Liver (tissue), 9 donors: ENCODE measurements around the gene TCF7L2. TPM values are rescaled to one million over a fixed set of nuclear protein-coding genes. Genes with fewer than 3 reads are reported as not detected.

Experiments used
- DNase-seq: peaks from one replicate; pipeline ENCODE4 v3.0.0-alpha.2; 2017; ENCODE audit warnings: low spot score
- H3K27ac ChIP-seq, 2 donors: one replicate each; pipeline ENCODE4 v1.7.0; 2013; ENCODE audit warnings: inconsistent platforms in 2 of 2, low read length in 2 of 2, control low read depth in 1 of 2, low read depth in 1 of 2, mild to moderate bottlenecking in 1 of 2
- H3K27me3 ChIP-seq, 4 donors: one replicate each; pipeline versions ENCODE4 v1.6.1 to v1.7.0; 2013; ENCODE audit warnings: low read length in 3 of 4, inconsistent platforms in 1 of 4, mild to moderate bottlenecking in 1 of 4, moderate library complexity in 1 of 4; ENCODE audit not compliant: control insufficient read depth in 4 of 4, insufficient read depth in 4 of 4
- H3K36me3 ChIP-seq, 4 donors: one replicate each; pipeline versions ENCODE4 v1.6.1 to v1.7.0; 2013; ENCODE audit warnings: low read length in 3 of 4, mild to moderate bottlenecking in 3 of 4, low read depth in 1 of 4, moderate library complexity in 1 of 4; ENCODE audit not compliant: control insufficient read depth in 4 of 4, insufficient read depth in 3 of 4
- H3K4me1 ChIP-seq, 4 donors: one replicate each; pipeline versions ENCODE4 v1.6.1 to v1.7.0; 2013; ENCODE audit warnings: low read length in 3 of 4, mild to moderate bottlenecking in 3 of 4, moderate library complexity in 1 of 4; ENCODE audit not compliant: control insufficient read depth in 4 of 4, insufficient read depth in 4 of 4
- H3K4me3 ChIP-seq, 3 donors: one replicate each; pipeline versions ENCODE4 v1.6.1 to v1.7.0; 2013; ENCODE audit warnings: low read length in 3 of 3, control low read depth in 1 of 3, low read depth in 1 of 3, mild to moderate bottlenecking in 1 of 3
- H3K9ac ChIP-seq, 2 donors: one replicate each; pipeline ENCODE4 v1.7.0; 2013; ENCODE audit warnings: low read length in 2 of 2, mild to moderate bottlenecking in 2 of 2, moderate library complexity in 2 of 2, control low read depth in 1 of 2, low read depth in 1 of 2
- H3K9me3 ChIP-seq, 4 donors: one replicate each; pipeline versions ENCODE4 v1.6.1 to v1.7.0; 2013; ENCODE audit warnings: low read length in 3 of 4; ENCODE audit not compliant: control insufficient read depth in 4 of 4
- ATF3 ChIP-seq: IDR thresholded peaks from 2 replicates; pipeline ENCODE4 v1.6.1; 2016; ENCODE audit warnings: antibody characterized with exemption
- EGR1 ChIP-seq, 2 donors: IDR thresholded peaks; 2 replicates each; pipeline ENCODE4 v1.6.1; 2016 to 2018; ENCODE audit warnings: antibody characterized with exemption in 2 of 2, low read depth in 2 of 2
- FOXA1 ChIP-seq: IDR thresholded peaks from 2 replicates; pipeline ENCODE4 v1.6.1; 2016; ENCODE audit warnings: antibody characterized with exemption
- FOXA2 ChIP-seq: IDR thresholded peaks from 2 replicates; pipeline ENCODE4 v1.6.1; 2016; ENCODE audit warnings: antibody characterized with exemption
- GABPA ChIP-seq, 2 donors: IDR thresholded peaks in 1 of 2; conservative IDR thresholded peaks in 1 of 2; 2 replicates each; pipeline ENCODE4 v1.6.1; 2016; ENCODE audit warnings: antibody characterized with exemption in 2 of 2, mild to moderate bottlenecking in 1 of 2, moderate library complexity in 1 of 2
- JUND ChIP-seq, 2 donors: IDR thresholded peaks; 2 replicates each; pipeline ENCODE4 v1.6.1; 2016; ENCODE audit warnings: antibody characterized with exemption in 2 of 2
- MAX ChIP-seq: IDR thresholded peaks from 2 replicates; pipeline ENCODE4 v1.6.1; 2016; ENCODE audit warnings: antibody characterized with exemption
- NR2F2 ChIP-seq: IDR thresholded peaks from 2 replicates; pipeline ENCODE4 v1.6.1; 2016; ENCODE audit warnings: antibody characterized with exemption
- RAD21 ChIP-seq, 2 donors: IDR thresholded peaks; 2 replicates each; pipeline ENCODE4 v1.6.1; 2016; ENCODE audit warnings: antibody characterized with exemption in 2 of 2, mild to moderate bottlenecking in 2 of 2
- REST ChIP-seq: IDR thresholded peaks from 2 replicates; pipeline ENCODE4 v1.6.1; 2016; ENCODE audit warnings: antibody characterized with exemption, mild to moderate bottlenecking
- RXRA ChIP-seq, 2 donors: IDR thresholded peaks; 2 replicates each; pipeline ENCODE4 v1.6.1; 2017 to 2018; ENCODE audit warnings: antibody characterized with exemption in 2 of 2, mild to moderate bottlenecking in 1 of 2
- SP1 ChIP-seq: IDR thresholded peaks from 2 replicates; pipeline ENCODE4 v1.6.1; 2018; ENCODE audit warnings: antibody characterized with exemption, mild to moderate bottlenecking
- ZBTB33 ChIP-seq: IDR thresholded peaks from 2 replicates; pipeline ENCODE4 v1.6.1; 2016; ENCODE audit warnings: antibody characterized with exemption
- WGBS: extraction: QIAGEN DNeasy Blood & Tissue Kit; methylation state at CpG from one replicate; pipeline ENCODE4 v1.1.7; 2013; 5-methylcytosine and 5-hydroxymethylcytosine counted together
- polyA plus RNA-seq, 2 donors: library from polyadenylated mRNA; stranded (reverse) in 1 of 2; unstranded in 1 of 2; fragments of 200-250 nt in 1 of 2; fragments of >200 nt in 1 of 2; fragmentation: Nextera tagmentation in 1 of 2; extraction: Ambion mirVana in 1 of 2; gene quantifications; one replicate each; pipeline versions ENCODE4 v1.2.1 to v1.2.3, GENCODE V29; 2013 to 2015
- total RNA-seq, 2 donors: library from RNA; depleted of rRNA; stranded (reverse); fragments of >200 nt; gene quantifications; one replicate each; pipeline ENCODE4 v1.2.3, GENCODE V29; 2014
- donor health status: healthy.
- donor health status: healthy.
- donor health status: healthy.
- donor health status: healthy.
- donor health status: healthy.

TCF7L2 gene
- total and polyA plus RNA-seq, 4 donors: 4.9 to 18.0 (median 8.3) TPM

- TF ChIP-seq FOXA1 (no peak), RAD21 (IDR thresholded peaks at IDR 0.05) (no peak), GABPA (IDR thresholded peaks at IDR 0.05 in 1 of 2, conservative IDR thresholded peaks at IDR 0.05 in 1 of 2) (no peak), MAX (no peak), ATF3 (no peak)
Observed at GRCh38 chr10:113057948-113058522, 108.0 kb downstream of the TCF7L2 start (continued).

- Histone ChIP-seq H3K27me3 (no peaks in the 10 kb centered on the region), H3K9me3 (no peaks in the 10 kb centered on the region), H3K9ac (no peak overlapping the region), H3K36me3 (peaks cover 0 to 2% (median 0%) of the 10 kb centered on the region in 4 donors), H3K4me1 (peaks cover 8 to 41% (median 34%) of the 10 kb centered on the region in 4 donors), H3K27ac (no peak overlapping the region), H3K4me3 (no peak overlapping the region)
- WGBS: 55% methylated on average over 19 of the region's 19 CpGs
- TF ChIP-seq SP1 (no peak), MAX (no peak), FOXA2 (no peak)
- no peak for DNase-seq
Observed at GRCh38 chr10:113058523-113059370, 108.7 kb downstream of the TCF7L2 start.

GRCh38 chr10:113059371-113059780 is 109.3 kb downstream of the TCF7L2 start:
- Histone ChIP-seq H3K27ac (peak overlapping the region in 1 of 2 donors; percentile 52), H3K4me3 (no peak overlapping the region), H3K4me1 (peaks cover 8 to 41% (median 34%) of the 10 kb centered on the region in 4 donors), H3K27me3 (no peaks in the 10 kb centered on the region), H3K9me3 (no peaks in the 10 kb centered on the region), H3K36me3 (peaks cover 0 to 2% (median 0%) of the 10 kb centered on the region in 4 donors), H3K9ac (no peak overlapping the region)
- DNase-seq: no peak
- TF ChIP-seq JUND (IDR thresholded peaks at IDR 0.05) (no peak), REST (no peak), EGR1 (IDR thresholded peaks at IDR 0.05; ENCODE audit: low read depth in 2 of 2) (no peak), MAX (no peak), RAD21 (IDR thresholded peaks at IDR 0.05) (no peak), ZBTB33 (no peak), NR2F2 (no peak), RXRA (IDR thresholded peaks at IDR 0.05) (no peak), ATF3 (no peak)
- 57% methylated on average over 8 of the region's 8 CpGs for WGBS
